ENCODE data around the gene UPF2.

The UPF2 gene

DNA sequence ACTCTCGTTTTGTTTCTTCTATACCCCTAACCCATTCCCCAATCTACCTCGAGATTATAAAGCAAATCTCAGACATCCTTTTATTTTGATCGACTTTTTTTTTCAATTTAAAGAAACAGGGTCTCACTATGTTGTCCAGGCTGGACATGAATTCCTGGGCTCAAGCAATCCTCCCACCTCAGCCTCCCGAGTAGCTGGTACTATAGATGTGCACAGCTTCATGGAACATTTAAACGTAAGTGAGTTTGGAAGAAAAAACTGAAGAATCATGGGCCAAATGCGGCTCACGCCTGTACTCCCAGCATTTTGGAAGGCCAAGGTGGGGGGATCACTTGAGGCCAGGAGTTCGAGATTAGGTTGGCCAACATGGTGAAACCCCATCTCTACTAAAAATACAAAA is 96.0 kb downstream of the UPF2 start:
- DNase-seq (ENCODE audit: low read depth): no peak
- TF ChIP-seq, protein P1, sequence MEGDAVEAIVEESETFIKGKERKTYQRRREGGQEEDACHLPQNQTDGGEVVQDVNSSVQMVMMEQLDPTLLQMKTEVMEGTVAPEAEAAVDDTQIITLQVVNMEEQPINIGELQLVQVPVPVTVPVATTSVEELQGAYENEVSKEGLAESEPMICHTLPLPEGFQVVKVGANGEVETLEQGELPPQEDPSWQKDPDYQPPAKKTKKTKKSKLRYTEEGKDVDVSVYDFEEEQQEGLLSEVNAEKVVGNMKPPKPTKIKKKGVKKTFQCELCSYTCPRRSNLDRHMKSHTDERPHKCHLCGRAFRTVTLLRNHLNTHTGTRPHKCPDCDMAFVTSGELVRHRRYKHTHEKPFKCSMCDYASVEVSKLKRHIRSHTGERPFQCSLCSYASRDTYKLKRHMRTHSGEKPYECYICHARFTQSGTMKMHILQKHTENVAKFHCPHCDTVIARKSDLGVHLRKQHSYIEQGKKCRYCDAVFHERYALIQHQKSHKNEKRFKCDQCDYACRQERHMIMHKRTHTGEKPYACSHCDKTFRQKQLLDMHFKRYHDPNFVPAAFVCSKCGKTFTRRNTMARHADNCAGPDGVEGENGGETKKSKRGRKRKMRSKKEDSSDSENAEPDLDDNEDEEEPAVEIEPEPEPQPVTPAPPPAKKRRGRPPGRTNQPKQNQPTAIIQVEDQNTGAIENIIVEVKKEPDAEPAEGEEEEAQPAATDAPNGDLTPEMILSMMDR (conservative IDR thresholded peaks at IDR 0.05; ENCODE audit: control insufficient read depth, insufficient read depth, low read depth, low read length): no peak
- no peak overlapping the region for H3K4me3 ChIP-seq (ENCODE audit: control insufficient read depth, low read depth, low read length)

DNA sequence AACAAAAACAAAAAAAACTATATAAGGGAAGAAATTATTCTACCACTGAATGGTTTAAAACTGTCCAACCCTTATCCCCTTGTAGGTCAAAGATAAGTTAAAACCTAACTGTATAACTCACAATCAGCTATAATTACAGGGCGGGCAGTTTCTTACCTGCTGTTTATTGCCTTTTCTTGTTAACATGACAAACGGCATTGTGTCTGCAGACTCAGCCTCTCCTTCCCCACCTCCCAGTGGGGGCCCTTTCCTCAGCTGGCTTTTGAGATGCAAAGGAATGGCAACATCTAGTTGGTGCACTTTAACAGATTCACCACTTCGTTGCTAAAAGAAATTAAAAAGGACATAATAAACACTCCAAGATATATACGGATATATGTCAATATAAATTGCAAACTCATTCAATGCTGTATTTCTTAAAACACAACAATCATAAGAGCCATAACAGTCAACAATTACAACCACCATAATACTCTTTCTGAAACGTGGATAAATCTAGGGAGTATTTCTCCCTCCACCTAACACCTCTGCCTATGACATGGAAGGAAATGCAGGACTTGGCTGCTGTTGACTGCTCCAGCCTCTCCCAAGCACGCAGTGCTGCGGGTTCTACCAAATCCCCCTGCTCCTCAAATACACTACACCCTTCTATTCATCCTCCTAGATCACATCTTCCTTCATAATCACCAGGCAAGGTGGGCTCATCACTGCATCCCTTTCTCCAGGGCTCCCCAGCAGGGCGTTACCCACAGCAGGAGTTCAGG is 106.0 kb downstream of the UPF2 start:
- TF ChIP-seq, protein P1 (conservative IDR thresholded peaks at IDR 0.05; ENCODE audit: control insufficient read depth, insufficient read depth, low read depth, low read length): no peak
- no peak for DNase-seq (ENCODE audit: low read depth)
- H3K4me3 ChIP-seq (ENCODE audit: control insufficient read depth, low read depth, low read length): no peak overlapping the region

DNA sequence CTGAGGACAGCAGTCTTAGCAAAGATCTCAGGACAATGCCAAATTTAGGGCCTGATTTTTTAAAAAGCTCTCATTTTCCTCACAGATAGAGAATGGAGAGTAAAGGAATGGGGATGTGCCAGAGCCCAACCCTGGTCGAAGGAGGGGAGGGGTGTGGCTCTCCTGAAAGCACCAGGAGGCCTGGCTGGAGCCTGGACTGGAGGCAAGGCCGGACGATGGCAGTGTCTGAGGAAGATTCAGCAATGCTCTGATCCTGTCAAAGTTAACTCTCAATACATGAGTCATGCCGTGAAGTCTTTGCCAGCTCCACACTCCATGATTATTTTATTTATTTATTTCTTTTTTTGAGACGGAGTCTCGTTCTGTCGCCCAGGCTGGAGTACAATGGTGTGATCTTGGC is 108.3 kb downstream of the UPF2 start:
- TF ChIP-seq, protein P1 (conservative IDR thresholded peaks at IDR 0.05; ENCODE audit: control insufficient read depth, insufficient read depth, low read depth, low read length): no peak
- peak; percentile 71 for DNase-seq (ENCODE audit: low read depth)
- H3K4me3 ChIP-seq (ENCODE audit: control insufficient read depth, low read depth, low read length): no peak overlapping the region

DNA sequence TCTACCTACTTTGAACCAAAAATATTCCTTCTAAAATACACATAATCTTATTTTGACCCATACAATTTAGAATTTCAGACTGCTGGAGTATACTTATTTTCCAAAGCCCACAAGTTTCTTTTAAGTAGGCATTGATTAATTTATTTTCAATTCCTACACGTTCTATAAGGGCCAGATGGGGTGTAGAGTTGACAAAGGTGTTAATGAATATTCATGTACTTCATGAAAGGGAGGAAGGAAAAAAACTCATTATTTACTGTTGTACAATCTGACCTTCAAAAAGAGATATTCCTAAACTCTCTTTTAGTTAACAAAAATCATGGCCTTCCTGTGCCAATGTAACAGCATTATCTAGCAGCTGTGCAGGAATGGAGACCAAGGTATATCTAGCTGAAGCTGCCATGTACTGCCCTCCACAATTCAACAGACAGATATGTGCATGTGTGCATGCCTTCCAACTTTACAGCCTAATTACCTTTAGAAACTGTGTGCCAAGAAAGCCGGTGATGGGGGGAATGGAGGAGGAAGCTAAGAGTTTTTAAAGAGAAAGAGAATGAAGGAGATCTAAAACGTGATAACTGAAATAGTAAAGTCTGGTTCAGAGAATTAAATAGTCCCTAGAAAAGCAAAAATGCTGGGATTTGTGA is 108.9 kb downstream of the UPF2 start:
- TF ChIP-seq, protein P1 (conservative IDR thresholded peaks at IDR 0.05; ENCODE audit: control insufficient read depth, insufficient read depth, low read depth, low read length): no peak
- no peak for DNase-seq (ENCODE audit: low read depth)

DNA sequence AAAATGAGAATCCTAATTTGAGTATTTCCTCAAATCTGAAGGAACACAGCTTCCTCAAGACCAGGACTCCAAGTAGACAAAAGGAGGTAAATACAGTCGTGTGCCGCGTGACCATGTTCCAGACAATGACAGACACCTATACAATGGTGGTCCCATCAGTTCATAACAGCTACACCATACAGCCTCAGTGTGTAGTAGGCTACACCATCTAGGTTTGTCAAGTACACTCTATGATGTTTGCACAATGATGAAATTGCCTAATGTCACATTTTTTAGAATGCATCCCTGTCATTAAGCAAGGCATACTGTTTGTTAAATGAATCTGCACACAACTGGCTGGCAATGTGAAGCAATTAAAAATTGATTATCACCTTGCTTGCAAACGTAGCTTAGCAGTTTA is 111.6 kb downstream of the UPF2 start:
- H3K4me3 ChIP-seq (ENCODE audit: control insufficient read depth, low read depth, low read length): no peak overlapping the region
- TF ChIP-seq, protein P1 (conservative IDR thresholded peaks at IDR 0.05; ENCODE audit: control insufficient read depth, insufficient read depth, low read depth, low read length): no peak
- no peak for DNase-seq (ENCODE audit: low read depth)

More for the DNA sequence above, 108.9 kb downstream of the UPF2 start:
- no peak overlapping the region for H3K4me3 ChIP-seq (ENCODE audit: control insufficient read depth, low read depth, low read length)

DNA sequence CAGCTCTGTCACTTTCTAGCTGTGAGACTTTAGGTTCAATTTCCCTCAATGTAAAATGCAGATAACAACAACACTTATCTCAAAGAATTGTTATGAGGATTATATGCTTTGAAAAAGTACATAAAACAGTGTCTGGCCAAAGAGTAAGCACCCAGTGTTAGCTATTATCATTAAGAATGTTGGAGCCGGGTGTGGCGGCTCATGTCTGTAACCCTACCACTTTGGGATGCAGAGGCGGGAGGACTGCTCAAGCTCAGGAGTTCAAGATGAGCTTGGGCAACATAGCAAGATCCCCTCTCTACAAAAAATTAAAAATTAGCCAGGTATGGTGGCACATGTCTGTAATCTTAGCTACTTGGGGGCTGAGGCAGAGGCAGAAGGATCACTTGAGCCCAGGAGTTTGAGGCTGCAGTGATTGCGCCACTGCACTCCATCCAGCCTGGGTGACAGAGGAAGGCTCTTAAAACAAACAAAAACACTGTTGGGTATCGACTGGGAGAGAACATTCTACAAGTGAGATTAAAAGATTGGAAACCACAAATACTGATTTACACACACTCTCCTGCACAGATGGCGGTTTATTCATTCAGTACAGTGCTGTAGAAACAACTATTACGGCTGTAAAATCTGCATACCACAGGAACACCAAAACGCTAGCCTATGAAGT is 112.2 kb downstream of the UPF2 start:
- TF ChIP-seq, protein P1 (conservative IDR thresholded peaks at IDR 0.05; ENCODE audit: control insufficient read depth, insufficient read depth, low read depth, low read length): no peak
- H3K4me3 ChIP-seq (ENCODE audit: control insufficient read depth, low read depth, low read length): no peak overlapping the region

More for the DNA sequence above, 112.2 kb downstream of the UPF2 start:
- no peak for DNase-seq (ENCODE audit: low read depth)
